Measurements from ENCODE around the gene BASP1. TPM values are rescaled to one million over a fixed set of nuclear protein-coding genes. Genes with fewer than 3 reads are reported as not detected.

The BASP1 gene
- total RNA-seq, 1 experiment from 2014 or later, result not detected

DNA sequence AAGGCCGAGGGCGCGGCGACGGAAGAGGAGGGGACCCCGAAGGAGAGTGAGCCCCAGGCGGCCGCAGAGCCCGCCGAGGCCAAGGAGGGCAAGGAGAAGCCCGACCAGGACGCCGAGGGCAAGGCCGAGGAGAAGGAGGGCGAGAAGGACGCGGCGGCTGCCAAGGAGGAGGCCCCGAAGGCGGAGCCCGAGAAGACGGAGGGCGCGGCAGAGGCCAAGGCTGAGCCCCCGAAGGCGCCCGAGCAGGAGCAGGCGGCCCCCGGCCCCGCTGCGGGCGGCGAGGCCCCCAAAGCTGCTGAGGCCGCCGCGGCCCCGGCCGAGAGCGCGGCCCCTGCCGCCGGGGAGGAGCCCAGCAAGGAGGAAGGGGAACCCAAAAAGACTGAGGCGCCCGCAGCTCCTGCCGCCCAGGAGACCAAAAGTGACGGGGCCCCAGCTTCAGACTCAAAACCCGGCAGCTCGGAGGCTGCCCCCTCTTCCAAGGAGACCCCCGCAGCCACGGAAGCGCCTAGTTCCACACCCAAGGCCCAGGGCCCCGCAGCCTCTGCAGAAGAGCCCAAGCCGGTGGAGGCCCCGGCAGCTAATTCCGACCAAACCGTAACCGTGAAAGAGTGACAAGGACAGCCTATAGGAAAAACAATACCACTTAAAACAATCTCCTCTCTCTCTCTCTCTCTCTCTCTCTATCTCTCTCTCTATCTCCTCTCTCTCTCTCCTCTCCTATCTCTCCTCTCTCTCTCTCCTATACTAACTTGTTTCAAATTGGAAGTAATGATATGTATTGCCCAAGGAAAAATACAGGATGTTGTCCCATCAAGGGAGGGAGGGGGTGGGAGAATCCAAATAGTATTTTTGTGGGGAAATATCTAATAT lies 58.1 kb downstream of the BASP1 start:
- Histone ChIP-seq H3K36me3 (no peaks in the 10 kb centered on the region), H3K4me3 (no peak overlapping the region), H3K27ac (no peak overlapping the region), H3K9me3 (replicated peaks) (no peaks in the 10 kb centered on the region), H3K4me1 (no peaks in the 10 kb centered on the region), H3K27me3 (no peaks in the 10 kb centered on the region)
- DNase-seq, result no peak

DNA sequence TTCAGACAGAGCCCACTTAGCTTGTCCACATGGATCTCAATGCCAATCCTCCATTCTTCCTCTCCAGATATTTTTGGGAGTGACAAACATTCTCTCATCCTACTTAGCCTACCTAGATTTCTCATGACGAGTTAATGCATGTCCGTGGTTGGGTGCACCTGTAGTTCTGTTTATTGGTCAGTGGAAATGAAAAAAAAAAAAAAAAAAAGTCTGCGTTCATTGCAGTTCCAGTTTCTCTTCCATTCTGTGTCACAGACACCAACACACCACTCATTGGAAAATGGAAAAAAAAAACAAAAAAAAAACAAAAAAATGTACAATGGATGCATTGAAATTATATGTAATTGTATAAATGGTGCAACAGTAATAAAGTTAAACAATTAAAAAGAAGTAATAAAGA lies 59.0 kb downstream of the BASP1 start:
- H3K27ac ChIP-seq, result no peak overlapping the region
- no peak for DNase-seq
- H3K36me3 ChIP-seq, result no peaks in the 10 kb centered on the region
- no peak overlapping the region for H3K4me3 ChIP-seq
- no peaks in the 10 kb centered on the region for H3K27me3 ChIP-seq
- H3K4me1 ChIP-seq, result no peaks in the 10 kb centered on the region
- no peaks in the 10 kb centered on the region for H3K9me3 ChIP-seq (replicated peaks)

GRCh38 chr5:17277907-17278306 lies 60.5 kb downstream of the BASP1 start:
- Histone ChIP-seq H3K36me3 (no peaks in the 10 kb centered on the region), H3K9me3 (replicated peaks) (no peaks in the 10 kb centered on the region), H3K4me3 (no peak overlapping the region), H3K27ac (no peak overlapping the region), H3K4me1 (no peaks in the 10 kb centered on the region), H3K27me3 (no peaks in the 10 kb centered on the region)
- no peak for DNase-seq

DNA sequence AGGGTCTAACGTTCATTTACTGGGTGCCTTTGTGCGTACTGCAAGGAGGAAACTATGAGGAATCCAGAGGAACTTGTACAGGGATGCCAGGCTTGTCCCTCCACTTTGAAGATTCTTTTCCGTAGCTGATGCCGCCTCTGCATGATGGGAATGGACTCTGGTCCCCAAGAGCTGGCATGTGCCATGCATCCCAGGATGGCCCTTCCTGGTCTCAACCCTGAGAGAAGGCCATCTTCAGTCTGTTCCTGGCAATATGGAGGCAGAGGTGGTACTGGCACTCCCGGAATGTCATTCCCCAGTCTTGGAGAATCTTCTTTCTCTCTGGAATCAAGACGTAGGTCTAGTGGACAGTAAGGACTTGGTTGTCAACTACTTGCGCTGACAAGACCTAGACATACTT lies 61.5 kb downstream of the BASP1 start:
- H3K27ac ChIP-seq, result no peak overlapping the region
- no peaks in the 10 kb centered on the region for H3K4me1 ChIP-seq
- H3K36me3 ChIP-seq, result no peaks in the 10 kb centered on the region
- no peak for DNase-seq
- no peaks in the 10 kb centered on the region for H3K27me3 ChIP-seq
- H3K9me3 ChIP-seq (replicated peaks), result no peaks in the 10 kb centered on the region
- H3K4me3 ChIP-seq, result no peak overlapping the region

- H3K9me3 ChIP-seq (replicated peaks), result no peaks in the 10 kb centered on the region
- no peaks in the 10 kb centered on the region for H3K4me1 ChIP-seq
- DNase-seq, result no peak
- no peaks in the 10 kb centered on the region for H3K36me3 ChIP-seq
- no peak overlapping the region for H3K27ac ChIP-seq
- no peaks in the 10 kb centered on the region for H3K27me3 ChIP-seq
- H3K4me3 ChIP-seq, result no peak overlapping the region
Measured at GRCh38 chr5:17279487-17279886, 62.1 kb downstream of the BASP1 start.

- no peak overlapping the region for H3K4me3 ChIP-seq
- no peak overlapping the region for H3K27ac ChIP-seq
- no peaks in the 10 kb centered on the region for H3K4me1 ChIP-seq
- H3K9me3 ChIP-seq (replicated peaks), result no peaks in the 10 kb centered on the region
- no peaks in the 10 kb centered on the region for H3K36me3 ChIP-seq
- DNase-seq, result no peak
- H3K27me3 ChIP-seq, result no peaks in the 10 kb centered on the region
Measured at GRCh38 chr5:17282283-17283120, 65.1 kb downstream of the BASP1 start.

DNA sequence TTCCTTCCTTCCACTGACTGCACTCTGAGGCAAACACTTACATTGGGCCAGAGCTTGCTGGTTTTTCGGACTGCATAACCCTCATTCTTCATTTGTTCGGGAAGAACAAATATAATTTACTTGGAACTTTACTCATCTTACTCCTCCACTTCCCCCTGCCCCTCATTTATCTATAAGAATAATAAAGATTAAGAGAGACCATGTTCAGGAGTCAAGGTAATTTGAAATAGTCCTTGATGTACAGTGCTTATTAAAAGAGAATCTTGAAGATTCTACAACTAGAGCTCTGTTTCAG lies 65.6 kb downstream of the BASP1 start:
- Histone ChIP-seq H3K27ac (no peak overlapping the region), H3K27me3 (no peaks in the 10 kb centered on the region), H3K9me3 (replicated peaks) (no peaks in the 10 kb centered on the region), H3K36me3 (no peaks in the 10 kb centered on the region), H3K4me1 (no peaks in the 10 kb centered on the region), H3K4me3 (no peak overlapping the region)
- no peak for DNase-seq

- no peak for DNase-seq
- Histone ChIP-seq H3K27me3 (no peaks in the 10 kb centered on the region), H3K36me3 (no peaks in the 10 kb centered on the region), H3K4me1 (no peaks in the 10 kb centered on the region), H3K27ac (no peak overlapping the region), H3K9me3 (replicated peaks) (no peaks in the 10 kb centered on the region), H3K4me3 (no peak overlapping the region)
Measured at GRCh38 chr5:17287501-17288155, 70.2 kb downstream of the BASP1 start.

DNA sequence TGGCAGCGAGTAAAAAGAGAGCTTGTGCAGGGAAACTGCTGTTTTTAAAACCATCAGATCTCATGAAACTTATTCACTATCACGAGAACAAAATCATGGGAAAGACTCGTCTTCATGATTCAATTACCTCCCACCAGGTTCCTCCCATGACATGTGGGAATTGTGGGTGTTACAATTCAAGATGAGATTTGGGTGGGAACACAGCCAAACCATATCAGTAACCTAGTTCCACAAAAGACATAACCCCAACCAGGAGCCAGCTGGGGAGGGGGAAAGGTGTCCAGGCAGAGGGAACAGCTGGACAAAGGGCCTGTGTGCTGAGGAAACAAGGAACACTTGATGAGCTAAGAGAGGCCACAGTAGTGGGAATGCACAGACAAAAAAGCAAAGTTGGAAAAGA lies 71.1 kb downstream of the BASP1 start:
- no peaks in the 10 kb centered on the region for H3K4me1 ChIP-seq
- no peaks in the 10 kb centered on the region for H3K27me3 ChIP-seq
- no peaks in the 10 kb centered on the region for H3K36me3 ChIP-seq
- H3K4me3 ChIP-seq, result no peak overlapping the region
- DNase-seq, result no peak
- no peak overlapping the region for H3K27ac ChIP-seq
- no peaks in the 10 kb centered on the region for H3K9me3 ChIP-seq (replicated peaks)

GRCh38 chr5:17289681-17290539 lies 72.5 kb downstream of the BASP1 start:
- no peaks in the 10 kb centered on the region for H3K36me3 ChIP-seq
- no peak overlapping the region for H3K4me3 ChIP-seq
- no peaks in the 10 kb centered on the region for H3K4me1 ChIP-seq
- H3K27me3 ChIP-seq, result no peaks in the 10 kb centered on the region
- no peak overlapping the region for H3K27ac ChIP-seq
- no peak for DNase-seq
- H3K9me3 ChIP-seq (replicated peaks), result no peaks in the 10 kb centered on the region

- Histone ChIP-seq H3K27me3 (no peaks in the 10 kb centered on the region), H3K9me3 (replicated peaks) (no peaks in the 10 kb centered on the region), H3K4me1 (no peaks in the 10 kb centered on the region), H3K36me3 (no peaks in the 10 kb centered on the region), H3K27ac (no peak overlapping the region), H3K4me3 (no peak overlapping the region)
- DNase-seq, result no peak
Measured at GRCh38 chr5:17290540-17290974, 73.1 kb downstream of the BASP1 start.

DNA sequence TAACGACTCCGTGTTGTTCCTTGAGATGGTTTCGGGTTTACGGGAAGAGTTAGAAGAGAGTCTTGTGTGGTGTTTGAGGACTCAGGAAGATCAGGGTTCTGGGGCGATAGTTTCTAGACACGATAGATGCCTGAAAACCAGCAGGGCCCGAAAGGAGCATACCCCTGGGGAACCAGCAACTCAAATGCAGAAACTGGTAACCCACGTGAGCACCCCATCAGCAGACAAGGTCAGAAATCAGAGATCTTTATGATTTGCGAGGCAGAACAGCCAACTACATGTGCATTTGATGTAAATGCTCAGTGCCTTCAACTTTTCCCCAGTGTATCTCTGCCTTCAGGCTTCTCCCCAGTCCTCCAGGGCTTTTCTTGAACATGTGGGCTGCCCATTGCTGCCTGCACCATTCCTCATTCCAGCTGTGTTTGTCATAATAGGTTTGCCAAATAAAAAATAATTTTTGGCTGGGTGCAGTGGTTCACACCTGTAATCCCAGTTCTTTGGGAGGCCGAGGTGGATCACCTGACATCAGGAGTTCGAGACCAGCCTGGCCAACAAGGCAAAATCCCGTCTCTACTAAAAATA lies 75.1 kb downstream of the BASP1 start:
- no peaks in the 10 kb centered on the region for H3K36me3 ChIP-seq
- no peak for DNase-seq
- no peaks in the 10 kb centered on the region for H3K4me1 ChIP-seq
- H3K27me3 ChIP-seq, result no peaks in the 10 kb centered on the region
- H3K9me3 ChIP-seq (replicated peaks), result no peaks in the 10 kb centered on the region
- no peak overlapping the region for H3K27ac ChIP-seq
- no peak overlapping the region for H3K4me3 ChIP-seq

DNA sequence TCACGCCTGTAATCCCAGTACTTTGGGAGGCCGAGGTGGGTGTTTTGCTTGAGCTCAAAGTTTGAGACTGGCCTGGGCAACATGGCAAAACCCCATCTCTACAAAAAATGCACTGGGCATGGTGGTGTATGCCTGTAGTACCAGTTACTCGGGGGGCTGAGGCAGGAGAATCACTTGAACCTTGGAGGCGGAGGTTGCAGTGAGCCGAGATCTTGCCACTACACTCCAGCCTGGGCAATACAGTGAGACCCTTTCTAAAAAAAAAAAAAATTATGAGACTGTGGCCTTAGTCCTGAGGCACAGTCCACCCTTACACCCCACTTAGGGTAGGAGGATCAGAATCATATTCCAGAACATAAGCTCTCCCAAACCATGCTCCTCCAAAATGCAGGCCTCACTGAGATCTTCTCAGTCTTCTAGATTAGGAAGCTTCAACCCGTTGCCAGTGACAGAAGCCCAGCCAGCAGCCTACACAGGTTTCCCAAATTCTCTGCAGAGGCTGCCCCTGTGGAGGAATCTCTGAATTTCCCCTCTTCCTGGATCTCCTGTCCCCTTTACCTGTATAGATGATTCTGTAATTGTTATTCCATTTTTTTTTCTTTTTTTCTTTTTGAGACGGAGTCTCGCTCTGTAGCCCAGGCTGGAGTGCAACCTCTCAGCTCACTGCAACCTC lies 77.3 kb downstream of the BASP1 start:
- Histone ChIP-seq H3K27ac (no peak overlapping the region), H3K9me3 (replicated peaks) (no peaks in the 10 kb centered on the region), H3K4me1 (no peaks in the 10 kb centered on the region), H3K27me3 (no peaks in the 10 kb centered on the region), H3K36me3 (no peaks in the 10 kb centered on the region), H3K4me3 (no peak overlapping the region)
- DNase-seq, result no peak

DNA sequence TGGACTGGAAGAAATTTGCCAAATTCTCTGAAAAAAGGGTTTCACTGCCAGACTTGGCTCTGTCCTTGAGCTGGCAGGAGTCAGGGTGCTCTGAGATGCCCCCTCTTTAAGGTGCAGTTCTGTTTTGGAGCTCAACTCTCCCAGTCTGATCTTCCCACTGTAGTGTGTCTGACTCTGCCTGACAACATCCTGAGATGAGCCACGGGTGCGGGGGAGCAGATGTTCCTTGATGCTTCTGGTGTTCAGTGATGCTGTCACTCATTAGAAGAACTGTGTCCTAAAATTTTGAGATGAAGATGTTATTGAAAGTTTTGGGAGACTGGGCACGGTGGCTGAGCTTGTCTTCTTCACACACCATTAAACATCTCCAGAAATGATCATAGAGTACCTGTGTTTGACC lies 78.2 kb downstream of the BASP1 start:
- no peak overlapping the region for H3K27ac ChIP-seq

More for the DNA sequence above, 78.2 kb downstream of the BASP1 start:
- no peaks in the 10 kb centered on the region for H3K9me3 ChIP-seq (replicated peaks)
- no peak for DNase-seq
- H3K4me1 ChIP-seq, result no peaks in the 10 kb centered on the region
- no peak overlapping the region for H3K4me3 ChIP-seq
- H3K27me3 ChIP-seq, result no peaks in the 10 kb centered on the region
- H3K36me3 ChIP-seq, result no peaks in the 10 kb centered on the region

Measured in SJCRH30 (cell line).